Measurements from ENCODE around the gene THYN1.
"Not testable (repeated sequence)": the region's sequence is repeated elsewhere in the genome, so short reads cannot be mapped to it uniquely, and the experiment has no call there.

Gene THYN1

GRCh38 chr11:134273317-134273712 is 20.2 kb upstream of the THYN1 start:
- DNase-seq, result no peak

GRCh38 chr11:134272381-134273316 is 19.5 kb upstream of the THYN1 start:
- no peak for DNase-seq

GRCh38 chr11:134271978-134272377 is 18.8 kb upstream of the THYN1 start:
- DNase-seq, result no peak

- no peak for DNase-seq
Measured at GRCh38 chr11:134270250-134270714, 17.1 kb upstream of the THYN1 start.

GRCh38 chr11:134267966-134268365 is 14.8 kb upstream of the THYN1 start:
- no peak for DNase-seq

GRCh38 chr11:134267461-134267860 is 14.3 kb upstream of the THYN1 start:
- no peak for DNase-seq

GRCh38 chr11:134266841-134267251 is 13.7 kb upstream of the THYN1 start:
- DNase-seq, result no peak

- no peak for DNase-seq
Measured at GRCh38 chr11:134266440-134266839, 13.3 kb upstream of the THYN1 start.

- DNase-seq, result no peak
Measured at GRCh38 chr11:134264966-134265764, 12.0 kb upstream of the THYN1 start.

GRCh38 chr11:134261626-134262488 is 8.7 kb upstream of the THYN1 start:
- no peak for DNase-seq

GRCh38 chr11:134260983-134261382 is 7.8 kb upstream of the THYN1 start:
- no peak for DNase-seq

- no peak for DNase-seq
Measured at GRCh38 chr11:134260503-134260902, 7.4 kb upstream of the THYN1 start.

GRCh38 chr11:134258577-134258976 is 5.4 kb upstream of the THYN1 start:
- no peak for DNase-seq

GRCh38 chr11:134257101-134257500 is 3.9 kb upstream of the THYN1 start:
- no peak for DNase-seq

- not testable (repeated sequence) for DNase-seq
Measured at GRCh38 chr11:134255184-134255561, 2.0 kb upstream of the THYN1 start.

- DNase-seq, result no peak
Measured at GRCh38 chr11:134254433-134255183, 1.5 kb upstream of the THYN1 start.

GRCh38 chr11:134252346-134253187 is 585 bp downstream of the THYN1 start:
- peak; percentile 21 for DNase-seq

GRCh38 chr11:134250675-134251074 is 2.5 kb downstream of the THYN1 start:
- no peak for DNase-seq

- no peak for DNase-seq
Measured at GRCh38 chr11:134250246-134250645, 2.9 kb downstream of the THYN1 start.

GRCh38 chr11:134248910-134249480 is 4.2 kb downstream of the THYN1 start:
- no peak for DNase-seq

- DNase-seq, result no peak
Measured at GRCh38 chr11:134246678-134247077, 6.5 kb downstream of the THYN1 start.

Measured in NCI-H2029 treated with DMSO at 0.1 percent for 48 hours (cell line).